ENCODE data around the gene MAST4. TPM values are rescaled to one million over a fixed set of nuclear protein-coding genes. Genes with fewer than 3 reads are reported as not detected.

Gene MAST4
- total RNA-seq, 1 donor from 2014 or later, result 20.9 TPM

DNA sequence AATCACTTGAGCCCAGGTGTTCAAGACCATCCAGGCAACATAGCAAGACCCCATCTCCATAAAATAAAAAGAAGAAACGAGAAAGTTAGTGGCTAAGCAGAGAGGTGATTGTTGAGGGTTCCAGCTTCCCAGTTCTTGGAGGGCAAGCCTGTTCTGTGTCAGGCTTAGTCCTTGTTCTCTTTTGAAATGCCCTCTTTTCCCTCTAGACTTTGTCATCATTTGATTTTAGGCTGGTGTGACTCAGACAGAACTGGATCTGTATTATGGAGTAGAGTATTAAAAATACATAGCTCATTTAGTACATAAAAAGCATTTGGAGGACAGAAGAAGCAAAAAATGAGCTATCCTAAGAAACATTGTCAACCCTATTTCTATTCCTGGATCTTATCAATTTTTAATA, 441.0 kb downstream of the MAST4 start:
- DNase-seq (ENCODE audit: low spot score), result no peak

DNA sequence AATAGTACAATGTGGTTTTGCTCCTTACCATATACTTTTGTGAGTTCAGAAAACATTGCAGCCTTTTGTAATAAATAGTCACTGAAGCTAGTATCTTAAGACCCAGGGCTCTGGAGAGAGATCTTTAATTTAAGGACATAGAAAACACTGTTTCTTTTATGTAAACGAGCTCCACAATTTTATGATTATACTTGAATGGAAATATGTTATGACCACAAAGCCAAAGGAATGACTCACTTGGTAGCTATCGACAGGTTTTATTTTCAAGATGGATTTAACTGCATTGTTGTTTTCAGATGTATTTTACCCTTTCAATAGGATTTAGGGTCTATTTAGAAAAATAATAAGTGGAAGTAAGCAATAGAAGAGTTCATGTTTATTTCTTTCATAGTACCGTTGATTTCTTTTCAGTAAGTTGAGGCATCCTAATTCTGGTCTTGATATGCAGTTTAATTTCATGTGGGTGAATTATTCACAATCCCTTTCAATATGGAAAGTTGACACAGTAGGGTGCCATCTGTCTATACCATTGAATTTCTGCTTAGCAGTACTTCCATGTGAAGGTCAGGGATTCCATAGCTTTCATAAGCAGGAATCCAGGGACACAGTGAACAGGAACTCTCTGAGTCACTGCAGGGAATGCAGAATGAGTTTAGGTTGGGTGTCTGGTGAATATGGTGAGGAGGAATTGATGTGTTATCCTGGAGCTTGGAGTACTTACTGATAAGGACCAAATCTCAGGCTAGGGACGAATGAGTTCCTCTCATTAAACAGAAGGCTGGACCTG, 442.8 kb downstream of the MAST4 start:
- no peak for DNase-seq (ENCODE audit: low spot score)

DNA sequence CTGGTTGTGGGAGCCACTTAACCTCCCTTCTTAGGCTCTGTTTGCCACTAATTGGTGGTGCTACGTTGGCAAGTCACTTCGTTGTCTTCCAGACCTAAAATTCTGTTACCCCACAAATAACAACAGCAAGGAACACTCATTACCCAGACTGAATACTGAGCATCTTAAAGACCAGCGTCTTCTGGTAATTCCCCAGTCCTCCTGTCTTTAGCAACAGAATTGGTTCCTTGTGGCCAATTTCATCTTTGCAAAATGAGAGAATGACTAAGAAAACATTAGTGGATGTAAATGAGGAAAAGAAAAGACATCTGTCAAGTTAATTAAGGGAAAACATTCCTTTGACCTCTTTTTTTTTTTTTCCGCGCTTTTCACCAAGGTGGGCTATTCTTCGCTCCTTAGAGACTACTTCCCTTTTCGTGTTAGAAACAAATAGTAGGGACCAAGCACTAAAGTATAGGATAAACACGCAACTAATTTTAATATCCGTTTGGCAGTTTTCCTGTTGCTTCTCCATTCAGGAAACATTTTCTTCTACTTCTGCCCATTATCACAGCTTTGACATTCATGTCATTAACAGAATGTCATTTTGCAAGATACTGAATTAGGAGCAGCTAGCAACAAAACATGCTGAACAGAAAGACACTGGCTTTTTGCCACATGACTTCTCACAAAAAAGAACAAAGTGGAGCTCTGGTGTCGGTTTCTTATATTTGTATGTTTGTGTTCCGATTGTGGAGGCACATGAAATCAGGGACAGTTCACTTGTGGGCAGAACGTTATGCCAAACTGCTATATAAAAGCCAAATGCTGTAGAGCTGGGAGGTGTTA, 446.2 kb downstream of the MAST4 start:
- DNase-seq (ENCODE audit: low spot score), result no peak

DNA sequence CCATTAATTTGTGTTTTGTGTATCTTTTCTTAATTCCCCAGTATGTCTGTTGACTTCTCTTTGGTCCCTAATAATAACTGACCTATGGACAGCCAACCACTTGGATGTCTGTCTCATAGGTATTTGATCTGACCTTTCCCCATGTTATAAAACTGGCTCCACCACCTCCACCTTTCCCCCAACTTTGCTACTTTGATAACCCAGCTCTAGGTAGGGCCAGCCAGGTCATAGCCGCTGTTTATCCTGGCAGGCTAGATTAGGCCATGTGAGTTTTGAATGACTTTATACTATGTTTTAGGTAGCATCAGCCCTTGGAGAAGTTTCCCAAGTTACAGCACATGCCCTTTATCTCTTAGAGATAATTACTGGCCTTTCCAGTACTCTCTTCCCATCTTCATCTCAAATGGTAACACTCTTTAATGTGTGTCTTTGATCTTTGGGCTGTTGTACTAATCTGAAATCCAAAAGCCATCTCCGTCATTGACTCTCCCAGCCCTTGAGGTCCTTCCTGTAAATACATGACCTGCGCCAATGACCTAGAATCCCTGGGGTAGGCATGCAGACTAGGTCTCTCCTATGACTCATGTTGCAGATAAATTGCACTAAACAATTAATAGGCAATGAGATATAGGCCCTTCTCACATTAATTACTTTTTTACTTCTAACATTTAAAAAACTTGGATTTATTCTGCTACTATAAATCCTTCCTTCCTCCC, 447.8 kb downstream of the MAST4 start:
- no peak for DNase-seq (ENCODE audit: low spot score)

DNA sequence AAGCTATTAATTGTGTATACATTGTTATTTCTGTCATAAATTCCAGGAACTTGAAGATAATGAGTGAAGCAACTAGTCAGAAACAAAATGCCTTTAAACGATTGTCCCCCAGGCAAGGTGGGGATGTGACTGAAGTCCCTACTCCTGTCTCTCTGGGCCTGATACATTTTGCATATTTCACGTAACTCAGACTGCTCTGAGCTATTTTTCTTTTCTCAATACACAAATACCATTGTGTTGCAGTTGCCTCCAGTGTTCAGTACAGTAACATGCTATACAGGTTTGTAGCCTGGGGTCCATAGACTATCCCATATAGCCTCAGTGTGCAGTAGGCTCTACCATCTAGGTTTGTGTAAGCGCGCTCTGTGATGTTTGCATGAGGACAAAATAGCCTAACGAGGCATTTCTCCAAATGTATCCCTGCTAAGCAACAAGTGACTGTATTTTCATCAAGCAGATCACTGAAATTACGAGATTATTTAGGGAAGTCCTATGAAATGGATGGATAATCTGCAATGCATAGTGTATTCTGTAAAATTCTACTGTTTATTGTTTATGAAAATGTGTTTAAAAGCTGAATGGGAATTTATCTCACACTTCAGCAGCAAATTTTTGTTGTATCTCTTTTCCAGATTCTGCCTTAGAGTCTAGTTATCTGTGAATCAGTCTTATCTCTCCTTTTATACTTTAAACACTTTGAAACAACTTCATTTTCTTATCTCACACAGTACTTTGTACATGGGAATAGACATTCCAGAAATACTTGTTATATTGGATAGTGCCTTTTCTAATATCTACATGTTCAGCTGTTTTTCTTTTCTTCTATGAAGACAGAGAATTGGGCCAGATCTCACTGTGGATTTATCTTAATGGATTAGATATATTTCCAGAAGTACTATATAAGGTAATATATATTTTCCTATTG, 449.9 kb downstream of the MAST4 start:
- peak; percentile 55 for DNase-seq (ENCODE audit: low spot score)

- DNase-seq (ENCODE audit: low spot score), result no peak
Measured at GRCh38 chr5:67047160-67047559, 451.0 kb downstream of the MAST4 start.

DNA sequence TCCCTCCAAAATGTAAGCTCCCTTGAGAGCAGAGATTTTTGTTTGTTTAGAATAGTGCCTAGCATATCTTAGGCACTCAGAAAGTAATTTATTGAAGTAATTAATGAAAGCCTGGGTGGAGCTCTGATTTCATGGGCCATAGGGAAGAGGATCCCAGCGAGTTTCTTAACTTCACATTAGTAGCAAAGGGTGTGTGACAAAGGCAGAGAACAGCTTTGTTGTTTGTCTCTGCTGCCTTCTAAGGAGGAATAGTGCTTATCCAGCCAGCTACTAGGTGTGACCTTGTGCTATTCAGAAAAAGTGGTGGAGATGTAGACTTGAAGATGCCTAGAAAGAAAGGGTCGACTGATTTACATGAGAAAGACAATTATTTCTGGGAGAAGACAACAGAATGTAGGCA, 451.4 kb downstream of the MAST4 start:
- DNase-seq (ENCODE audit: low spot score), result no peak

GRCh38 chr5:67050125-67050524, 453.9 kb downstream of the MAST4 start:
- DNase-seq (ENCODE audit: low spot score), result no peak

DNA sequence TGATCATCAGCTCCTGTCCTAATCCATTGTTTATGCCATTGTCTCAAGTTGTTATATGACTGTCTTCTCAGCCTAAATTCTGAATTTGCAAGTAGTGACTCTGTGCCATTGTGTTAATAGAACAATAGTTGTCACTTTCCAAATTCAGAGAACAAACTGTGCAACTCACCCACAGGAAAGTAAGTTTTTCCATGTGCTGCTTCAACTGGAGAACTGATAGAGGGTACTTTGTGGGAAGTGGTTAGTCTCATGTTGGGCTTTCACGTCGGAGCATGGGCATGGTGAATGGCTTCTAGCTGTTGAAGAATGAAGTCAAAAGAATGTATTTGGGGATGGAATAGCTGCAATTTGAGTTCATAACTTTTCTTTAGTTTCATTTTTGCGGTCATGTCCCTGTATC, 454.4 kb downstream of the MAST4 start:
- peak; percentile 19 for DNase-seq (ENCODE audit: low spot score)

DNA sequence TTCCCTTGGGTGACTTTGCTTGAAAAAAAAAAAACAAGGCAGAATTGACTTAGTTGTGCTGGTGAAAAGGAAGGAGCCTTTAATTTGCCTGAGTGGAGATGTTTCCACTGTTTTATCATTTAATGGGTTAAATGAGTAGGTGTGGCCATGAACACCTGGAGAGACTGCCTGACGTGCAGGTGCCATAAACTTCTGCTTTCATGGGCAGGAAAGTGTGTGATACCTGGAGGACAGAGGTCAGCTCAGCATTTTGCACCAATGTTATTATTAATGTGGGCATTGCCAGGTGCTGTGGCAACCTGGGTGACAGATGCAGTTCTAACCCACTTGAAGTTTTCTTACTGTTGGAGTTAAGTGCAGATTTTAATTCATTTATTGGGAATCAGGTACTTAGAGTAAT, 455.0 kb downstream of the MAST4 start:
- DNase-seq (ENCODE audit: low spot score), result no peak

GRCh38 chr5:67052034-67052433, 455.8 kb downstream of the MAST4 start:
- no peak for DNase-seq (ENCODE audit: low spot score)

- DNase-seq (ENCODE audit: low spot score), result no peak
Measured at GRCh38 chr5:67053229-67053628, 457.0 kb downstream of the MAST4 start.

- no peak for DNase-seq (ENCODE audit: low spot score)
Measured at GRCh38 chr5:67058998-67059743, 463.0 kb downstream of the MAST4 start.

- peak; percentile 51 for DNase-seq (ENCODE audit: low spot score)
Measured at GRCh38 chr5:67059744-67060490, 463.7 kb downstream of the MAST4 start.

DNA sequence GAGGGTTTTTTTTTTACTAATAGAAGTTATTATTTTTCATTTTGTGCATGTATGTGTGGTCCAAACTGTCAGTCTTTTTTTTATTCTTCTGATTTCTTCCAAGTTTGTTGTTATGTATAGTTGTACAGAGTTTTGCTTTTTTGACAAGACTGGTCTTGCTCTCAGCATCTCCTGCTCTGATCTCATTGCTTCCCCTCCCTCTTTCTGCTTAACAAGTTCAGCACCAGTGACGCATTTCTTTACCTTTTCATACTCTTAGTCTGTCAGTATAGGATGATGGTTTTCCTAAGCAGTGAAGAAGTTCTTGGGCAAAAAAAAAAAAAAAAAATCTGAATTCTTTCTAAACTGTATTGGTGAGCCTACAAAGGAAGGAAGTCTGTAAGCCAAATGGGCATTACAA, 465.3 kb downstream of the MAST4 start:
- peak; percentile 40 for DNase-seq (ENCODE audit: low spot score)

DNA sequence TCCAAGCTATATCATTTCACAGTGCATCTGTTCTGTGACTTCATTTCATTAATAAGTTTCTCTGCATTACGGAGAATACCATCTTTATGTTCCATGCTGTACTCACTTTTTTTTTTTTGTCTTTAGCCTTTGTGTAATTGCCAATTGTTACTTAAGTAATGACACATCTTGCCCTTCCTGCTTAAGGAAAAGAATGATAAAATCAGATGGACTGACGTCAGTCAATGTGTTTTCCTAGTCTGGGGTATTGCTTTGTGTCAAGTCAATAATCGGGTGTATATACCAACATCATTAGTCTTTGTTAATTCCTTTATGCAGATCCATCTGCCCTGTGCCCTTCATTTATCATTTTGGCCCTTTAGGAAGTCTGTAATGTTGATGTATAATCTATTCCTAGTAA, 466.9 kb downstream of the MAST4 start:
- DNase-seq (ENCODE audit: low spot score), result peak; percentile 22

DNA sequence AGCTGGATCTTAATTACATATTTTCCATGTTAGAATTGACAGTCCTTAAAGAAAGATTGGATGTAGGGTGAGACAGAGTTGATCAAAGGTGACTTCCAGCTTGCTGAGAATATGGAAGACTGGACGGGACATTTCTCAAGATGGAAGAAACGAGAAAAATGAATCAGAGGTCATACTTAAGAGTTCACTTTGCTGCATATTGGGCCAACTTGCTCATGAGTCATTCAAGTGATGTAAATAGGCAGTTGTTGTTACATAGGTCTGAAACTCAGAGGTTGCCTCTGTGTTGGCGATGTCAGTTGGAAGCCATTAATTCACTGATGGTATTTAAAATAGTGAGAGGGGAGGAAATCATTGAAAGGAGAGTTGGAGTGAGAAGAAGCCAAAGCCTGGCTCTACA, 467.6 kb downstream of the MAST4 start:
- no peak for DNase-seq (ENCODE audit: low spot score)

GRCh38 chr5:67065237-67065636, 469.0 kb downstream of the MAST4 start:
- no peak for DNase-seq (ENCODE audit: low spot score)

DNA sequence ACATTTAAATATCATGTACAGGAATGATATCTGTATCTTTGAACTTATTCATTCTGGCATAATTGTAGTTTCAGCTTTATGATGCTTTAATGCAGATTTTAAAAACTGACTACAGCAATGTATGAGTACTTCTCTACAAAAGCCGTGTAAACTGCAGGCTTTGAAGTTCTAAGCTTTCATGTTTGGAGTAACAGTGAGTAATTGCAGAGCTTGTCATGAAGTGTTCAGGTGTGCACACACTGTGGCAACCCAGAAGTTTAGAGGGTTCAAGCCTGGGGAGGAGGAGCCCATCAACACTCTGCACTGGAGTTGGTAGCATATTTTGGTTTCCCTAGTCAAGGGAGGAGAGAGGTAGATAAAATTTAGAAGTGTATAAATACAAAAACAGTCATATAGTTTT, 469.5 kb downstream of the MAST4 start:
- no peak for DNase-seq (ENCODE audit: low spot score)

DNA sequence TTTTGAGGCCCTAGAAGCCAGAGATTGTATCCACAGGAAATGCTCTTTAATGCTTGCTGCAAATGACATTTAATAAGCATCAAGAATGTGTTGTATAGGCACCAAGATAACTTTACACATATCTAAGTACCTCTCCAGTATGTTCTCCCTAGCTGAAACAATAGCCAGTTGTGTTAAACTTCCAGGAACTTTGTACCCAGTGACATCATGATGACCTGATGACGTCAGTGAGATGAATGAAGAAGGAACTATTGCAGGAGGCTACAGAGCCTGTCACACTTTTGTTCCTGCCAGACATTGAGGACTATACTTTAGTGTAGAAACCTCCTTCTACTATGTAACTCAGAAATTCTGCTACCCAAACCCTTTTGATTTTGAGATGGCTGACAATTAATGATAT, 470.6 kb downstream of the MAST4 start:
- DNase-seq (ENCODE audit: low spot score), result no peak

All from umbilical cord (tissue), 2 donors.